Neuronal stem cell (in vitro differentiated cells): ENCODE measurements around the gene CLUH.
A peak's percentile ranks its signal among the peaks of the same experiment; 100 is the strongest.

Source experiments
- DNase-seq: peaks from one replicate; pipeline ENCODE4 v3.0.0-alpha.2; 2013; ENCODE audit warnings: low spot score
- H2AFZ ChIP-seq: one replicate; pipeline ENCODE4 v1.6.1; 2013; ENCODE audit warnings: mild to moderate bottlenecking, low read length, inconsistent platforms
- H2AK5ac ChIP-seq: 2 replicates; pipeline ENCODE4 v1.6.1; 2013; ENCODE audit warnings: low read depth, mild to moderate bottlenecking, inconsistent platforms, low read length, moderate library complexity, mixed read lengths
- H2BK120ac ChIP-seq: 2 replicates; pipeline ENCODE4 v1.6.1; 2013; ENCODE audit warnings: low read depth, mild to moderate bottlenecking, inconsistent platforms, low read length, moderate library complexity, mixed read lengths
- H2BK12ac ChIP-seq: one replicate; pipeline ENCODE4 v1.6.1; 2013; ENCODE audit warnings: low read length, inconsistent platforms
- H2BK15ac ChIP-seq: 2 replicates; pipeline ENCODE4 v1.6.1; 2013; ENCODE audit warnings: mild to moderate bottlenecking, low read length, inconsistent platforms, mixed read lengths
- H2BK5ac ChIP-seq: one replicate; pipeline ENCODE4 v1.6.1; 2013; ENCODE audit warnings: inconsistent platforms, mild to moderate bottlenecking, low read length, moderate library complexity
- H3K14ac ChIP-seq: one replicate; pipeline ENCODE4 v1.6.1; 2013; ENCODE audit warnings: low read length, inconsistent platforms
- H3K18ac ChIP-seq: 2 replicates; pipeline ENCODE4 v1.6.1; 2013; ENCODE audit warnings: low read length, inconsistent platforms
- H3K23ac ChIP-seq: 2 replicates; pipeline ENCODE4 v1.6.1; 2013; ENCODE audit warnings: low read depth, mild to moderate bottlenecking, mixed read lengths, low read length, inconsistent platforms; ENCODE audit not compliant: poor library complexity
- H3K27ac ChIP-seq: replicated peaks from 3 replicates; pipeline ENCODE4 v1.5.1; 2013; ENCODE audit warnings: low read length, inconsistent platforms
- H3K27me3 ChIP-seq, 3 experiments: 2 replicates each; pipeline ENCODE4 v1.6.1; 2013; ENCODE audit warnings: low read length in 3 of 3, mild to moderate bottlenecking in 2 of 3, inconsistent platforms in 1 of 3, low read depth in 1 of 3, mixed read lengths in 1 of 3, moderate library complexity in 1 of 3; ENCODE audit not compliant: control insufficient read depth in 3 of 3, insufficient read depth in 3 of 3
- H3K36me3 ChIP-seq, 2 donors: replicated peaks in 1 of 2; 2 replicates each; pipeline ENCODE4 v1.6.1; 2013; ENCODE audit warnings: low read length in 2 of 2; ENCODE audit not compliant: control insufficient read depth in 2 of 2, insufficient read depth in 2 of 2
- H3K4ac ChIP-seq: 2 replicates; pipeline ENCODE4 v1.6.1; 2013; ENCODE audit warnings: inconsistent platforms, mild to moderate bottlenecking, low read length, moderate library complexity
- H3K4me1 ChIP-seq, 2 donors: 1 replicate in 1 of 2; 2 replicates in 1 of 2; pipeline ENCODE4 v1.6.1; 2013; ENCODE audit warnings: low read length in 2 of 2, low read depth in 1 of 2; ENCODE audit not compliant: control insufficient read depth in 2 of 2, insufficient read depth in 1 of 2
- H3K4me2 ChIP-seq: one replicate; pipeline ENCODE4 v1.6.1; 2013; ENCODE audit warnings: mild to moderate bottlenecking, low read length, inconsistent platforms; ENCODE audit not compliant: insufficient read depth, poor library complexity, severe bottlenecking
- H3K4me3 ChIP-seq, 2 donors: 2 replicates each; pipeline ENCODE4 v1.5.1; 2013; ENCODE audit warnings: low read length in 2 of 2, mild to moderate bottlenecking in 2 of 2, inconsistent platforms in 1 of 2, moderate library complexity in 1 of 2
- H3K79me1 ChIP-seq: one replicate; pipeline ENCODE4 v1.6.1; 2013; ENCODE audit warnings: low read depth, mild to moderate bottlenecking, inconsistent platforms, low read length, moderate library complexity
- H3K9ac ChIP-seq: one replicate; pipeline ENCODE4 v1.6.1; 2013; ENCODE audit warnings: mild to moderate bottlenecking, low read depth, low read length, inconsistent platforms; ENCODE audit not compliant: poor library complexity
- H3K9me3 ChIP-seq, 2 donors: replicated peaks in 1 of 2; 2 replicates each; pipeline versions ENCODE3 to v1.6.1; 2013; ENCODE audit warnings: low read length in 2 of 2, mild to moderate bottlenecking in 2 of 2, inconsistent platforms in 1 of 2, low read depth in 1 of 2, mixed read lengths in 1 of 2, moderate library complexity in 1 of 2; ENCODE audit not compliant: control insufficient read depth in 2 of 2, insufficient read depth in 1 of 2
- H4K8ac ChIP-seq: one replicate; pipeline ENCODE4 v1.6.1; 2013; ENCODE audit warnings: low read depth, mild to moderate bottlenecking, inconsistent platforms, low read length, moderate library complexity
- H4K91ac ChIP-seq: one replicate; pipeline ENCODE4 v1.6.1; 2013; ENCODE audit warnings: low read length, low read depth, mild to moderate bottlenecking, inconsistent platforms; ENCODE audit not compliant: poor library complexity
- WGBS, 2 donors: extraction: QIAGEN DNeasy Blood & Tissue Kit; methylation state at CpG; one replicate each; pipeline ENCODE4 v1.1.7; 2013; ENCODE audit warnings: missing lambda C conversion rate in 2 of 2, mixed read lengths in 1 of 2; ENCODE audit not compliant: insufficient read length in 2 of 2, insufficient replicate concordance in 1 of 2; ENCODE audit errors: extremely low coverage in 2 of 2; 5-methylcytosine and 5-hydroxymethylcytosine counted together

The CLUH gene

DNA sequence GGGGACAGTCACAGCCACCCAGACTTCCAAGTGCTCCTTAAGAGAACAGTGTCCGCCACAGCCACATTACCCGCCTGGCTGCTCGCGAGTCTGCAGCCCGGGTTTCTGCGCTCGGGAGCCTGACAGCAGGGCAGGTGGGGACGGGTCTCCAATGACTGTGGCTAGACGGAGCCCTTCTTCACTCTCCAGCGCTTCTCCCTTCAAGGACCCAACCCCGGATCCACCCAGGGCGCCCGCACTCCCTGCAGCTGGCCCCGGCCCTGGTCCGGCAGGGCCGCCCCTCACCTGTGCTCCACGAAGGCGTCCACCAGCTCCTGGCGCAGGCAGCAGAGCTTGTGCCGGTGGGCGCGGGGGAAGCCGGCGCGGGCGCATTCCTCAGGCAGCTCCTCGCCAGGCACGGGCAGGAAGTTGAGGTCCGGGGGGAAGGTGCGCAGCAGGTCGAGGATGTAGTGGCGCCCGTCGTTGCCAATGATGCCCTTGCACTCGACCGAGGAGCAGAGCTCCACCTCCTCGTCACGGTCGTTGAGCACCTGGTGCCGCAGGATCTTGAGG lies 13.9 kb downstream of the CLUH start:
- Histone ChIP-seq H3K9me3 (peaks cover 0 to 1% of the 10 kb centered on the region in 2 donors), H3K4me3 (peak overlapping the region in 1 of 2 donors; percentile 11), H3K4me2 (no peak overlapping the region), H3K4ac (peak overlapping the region; percentile 89), H3K4me1 (no peaks in the 10 kb centered on the region), H3K23ac (no peak overlapping the region), H4K8ac (no peak overlapping the region), H2BK120ac (no peak overlapping the region), H2BK5ac (peak overlapping the region; percentile 82), H3K9ac (peak overlapping the region; percentile 21), H2AK5ac (peak overlapping the region; percentile 56), H3K14ac (peak overlapping the region; percentile 21), H3K27ac (no peak overlapping the region), H2AFZ (no peak overlapping the region), H2BK15ac (no peak overlapping the region), H3K36me3 (peaks cover 21 to 76% of the 10 kb centered on the region in 2 donors), H3K79me1 (peaks cover 3% of the 10 kb centered on the region), H3K27me3 (no peaks in the 10 kb centered on the region), H4K91ac (no peak overlapping the region), H3K18ac (peak overlapping the region; percentile 38), H2BK12ac (no peak overlapping the region)
- no CpG with 5 or more reads among the region's 40 CpGs for WGBS, 2 donors
- DNase-seq, result no peak

- no peak overlapping the region for H2BK12ac ChIP-seq
- H4K8ac ChIP-seq, result no peak overlapping the region
- H3K14ac ChIP-seq, result no peak overlapping the region
- no peak overlapping the region for H4K91ac ChIP-seq
- H2BK15ac ChIP-seq, result no peak overlapping the region
- no peak overlapping the region for H2AK5ac ChIP-seq
- peaks cover 15 to 74% of the 10 kb centered on the region in 2 donors for H3K36me3 ChIP-seq
- peaks cover 3% of the 10 kb centered on the region for H3K79me1 ChIP-seq
- no peaks in the 10 kb centered on the region for H3K27me3 ChIP-seq
- DNase-seq, result no peak
- H3K23ac ChIP-seq, result no peak overlapping the region
- peaks cover 0 to 1% of the 10 kb centered on the region in 2 donors for H3K9me3 ChIP-seq
- H3K4ac ChIP-seq, result no peak overlapping the region
- H3K4me3 ChIP-seq, result no peak overlapping the region
- H3K9ac ChIP-seq, result peak overlapping the region; percentile 21
- no peak overlapping the region for H2BK120ac ChIP-seq
- H2BK5ac ChIP-seq, result no peak overlapping the region
- no peaks in the 10 kb centered on the region for H3K4me1 ChIP-seq
- no peak overlapping the region for H3K27ac ChIP-seq
- no peak overlapping the region for H2AFZ ChIP-seq
- H3K18ac ChIP-seq, result no peak overlapping the region
- H3K4me2 ChIP-seq, result no peak overlapping the region
- no CpG with 5 or more reads among the region's 36 CpGs for WGBS, 2 donors
These were observed 15.4 kb downstream of the CLUH start for GRCh38 chr17:2695961-2696760.

DNA sequence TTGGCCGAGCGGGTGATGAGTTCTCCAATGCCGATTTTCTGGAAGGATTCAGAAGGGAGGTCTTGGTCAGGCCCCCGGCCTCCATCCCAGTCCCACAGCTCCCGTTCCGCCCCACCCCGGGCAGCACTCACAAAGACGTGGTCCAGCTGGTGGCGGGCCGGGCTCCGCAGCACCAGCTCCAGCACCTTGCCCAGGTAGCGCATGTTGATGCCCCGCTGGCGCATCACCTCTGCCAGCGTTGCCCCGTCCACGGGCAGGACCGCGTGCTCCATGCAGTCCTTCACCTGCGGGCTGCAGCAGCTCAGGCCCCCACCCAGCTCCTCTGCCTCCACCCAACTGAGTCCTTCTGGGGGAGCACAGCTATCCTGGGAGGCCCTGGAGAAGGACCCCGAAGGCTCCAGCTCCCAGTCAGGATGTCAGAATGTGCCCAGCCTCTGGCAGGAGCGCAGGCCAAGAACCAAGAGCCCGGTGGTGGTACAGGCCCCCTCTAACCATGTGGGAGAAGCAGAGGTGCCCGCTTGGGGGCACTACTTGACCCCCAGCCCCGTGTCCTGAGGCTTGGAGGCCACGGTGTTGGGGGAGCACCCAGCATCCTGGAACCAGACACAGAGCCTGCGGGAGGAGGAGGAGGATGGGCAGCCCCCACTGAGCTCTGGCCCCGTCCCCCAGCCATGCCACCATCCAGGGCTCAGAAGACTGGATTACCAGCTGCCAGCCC lies 16.2 kb downstream of the CLUH start:
- Histone ChIP-seq H2AFZ (no peak overlapping the region), H3K27me3 (no peaks in the 10 kb centered on the region), H3K27ac (no peak overlapping the region), H3K18ac (no peak overlapping the region), H3K36me3 (peaks cover 13 to 73% of the 10 kb centered on the region in 2 donors), H3K79me1 (peaks cover 3% of the 10 kb centered on the region), H3K14ac (peak overlapping the region; percentile 38), H2BK12ac (no peak overlapping the region), H3K4me3 (no peak overlapping the region), H2BK5ac (no peak overlapping the region), H3K4ac (no peak overlapping the region), H3K9ac (peak overlapping the region; percentile 70), H4K8ac (no peak overlapping the region), H3K23ac (no peak overlapping the region), H2BK15ac (no peak overlapping the region), H3K4me1 (no peaks in the 10 kb centered on the region), H3K4me2 (no peak overlapping the region), H4K91ac (no peak overlapping the region), H2AK5ac (no peak overlapping the region), H2BK120ac (no peak overlapping the region), H3K9me3 (peaks cover 0 to 1% of the 10 kb centered on the region in 2 donors)
- no CpG with 5 or more reads among the region's 28 CpGs for WGBS, 2 donors
- no peak for DNase-seq
